GM12801 (cell line): ENCODE data around the gene TRMT44.

ENCODE experiments used
- CTCF ChIP-seq: IDR thresholded peaks from one replicate; pipeline ENCODE4 v1.5.1; 2011; ENCODE audit warnings: control low read depth; ENCODE audit not compliant: insufficient read length; ENCODE audit errors: extremely low read depth

TRMT44 gene

GRCh38 chr4:8417071-8417614 lies 23.4 kb upstream of the TRMT44 start:
- TF ChIP-seq CTCF, result no peak

GRCh38 chr4:8419222-8420041 lies 21.1 kb upstream of the TRMT44 start:
- TF ChIP-seq CTCF, result no peak

- no peak for TF ChIP-seq CTCF
Measured at GRCh38 chr4:8422327-8422726, 18.2 kb upstream of the TRMT44 start.

- no peak for TF ChIP-seq CTCF
Measured at GRCh38 chr4:8422786-8423185, 17.8 kb upstream of the TRMT44 start.

- no peak for TF ChIP-seq CTCF
Measured at GRCh38 chr4:8427262-8427661, 13.3 kb upstream of the TRMT44 start.

GRCh38 chr4:8427761-8428287 lies 12.8 kb upstream of the TRMT44 start:
- TF ChIP-seq CTCF, result no peak

GRCh38 chr4:8428288-8429097 lies 12.1 kb upstream of the TRMT44 start:
- TF ChIP-seq CTCF, result no peak
